Mononuclear cell (primary cell): ENCODE data around the gene RHPN2. TPM values are rescaled to one million over a fixed set of nuclear protein-coding genes. Genes with fewer than 3 reads are reported as not detected.

Experiments
- H3K27me3 ChIP-seq: 2 replicates; pipeline ENCODE4 v1.6.0; 2011; ENCODE audit warnings: low read length, control low read depth; ENCODE audit not compliant: insufficient read depth
- H3K4me1 ChIP-seq: 2 replicates; pipeline ENCODE4 v1.5.1; 2011; ENCODE audit warnings: mild to moderate bottlenecking, low read length, control low read depth; ENCODE audit not compliant: insufficient read depth
- H3K4me3 ChIP-seq: 2 replicates; pipeline ENCODE4 v1.5.1; 2011; ENCODE audit warnings: mild to moderate bottlenecking, low read length, moderate library complexity
- H3K9me3 ChIP-seq: 2 replicates; pipeline ENCODE4 v1.5.1; 2011; ENCODE audit warnings: low read depth, mild to moderate bottlenecking, control low read depth, low read length
- total RNA-seq: library from RNA; depleted of rRNA; stranded (reverse); fragments of >200 nt; gene quantifications from one replicate; pipeline ENCODE4 v1.2.3, GENCODE V29; 2012

The RHPN2 gene
- total RNA-seq, 1 donor: 0.31 TPM

GRCh38 chr19:32928806-32929205, 135.9 kb downstream of the RHPN2 start:
- no peaks in the 10 kb centered on the region for H3K9me3 ChIP-seq
- H3K27me3 ChIP-seq: no peaks in the 10 kb centered on the region
- H3K4me1 ChIP-seq: no peaks in the 10 kb centered on the region
- H3K4me3 ChIP-seq: no peak overlapping the region

Other genes with a start within 250 kb of the RHPN2 start
- gene SLC7A9, start 195.1 kb downstream of the RHPN2 start, total RNA-seq: not detected
- 2.2 TPM for gene CEP89, start 92.9 kb downstream of the RHPN2 start, total RNA-seq
- gene FAAP24, start 92.6 kb downstream of the RHPN2 start, total RNA-seq: 0.42 TPM
- 5.4 TPM for gene GPATCH1, start 16.3 kb upstream of the RHPN2 start, total RNA-seq
- not detected for gene WDR88, start 67.2 kb upstream of the RHPN2 start, total RNA-seq
- 3.8 TPM for gene LRP3, start 129.4 kb upstream of the RHPN2 start, total RNA-seq
- not detected for gene SLC7A10, start 161.0 kb upstream of the RHPN2 start, total RNA-seq
- 19.8 TPM for gene CEBPA, start 237.6 kb upstream of the RHPN2 start, total RNA-seq